Neural crest cell (in vitro differentiated cells): ENCODE results near the gene SDS. TPM values are rescaled to one million over a fixed set of nuclear protein-coding genes. Genes with fewer than 3 reads are reported as not detected.

ENCODE experiments used
- DNase-seq: peaks from one replicate; pipeline ENCODE4 v3.0.0; 2021; ENCODE audit warnings: low read depth, mixed read lengths, low spot score
- H3K27ac Mint-ChIP-seq: one replicate; pipeline ENCODE4 v1.8.0; 2021; ENCODE audit warnings: mild to moderate bottlenecking, mixed read lengths; ENCODE audit not compliant: unreplicated experiment
- H3K27me3 Mint-ChIP-seq: 2 replicates; pipeline ENCODE4 v1.8.0; 2021; ENCODE audit warnings: low read depth, mild to moderate bottlenecking, mixed read lengths
- H3K36me3 Mint-ChIP-seq: 2 replicates; pipeline ENCODE4 v1.8.0; 2021; ENCODE audit warnings: low read depth, mild to moderate bottlenecking, mixed read lengths
- H3K4me1 Mint-ChIP-seq: 2 replicates; pipeline ENCODE4 v1.8.0; 2021; ENCODE audit warnings: mixed read lengths
- H3K4me3 Mint-ChIP-seq: one replicate; pipeline ENCODE4 v1.8.0; 2021; ENCODE audit warnings: mild to moderate bottlenecking, mixed read lengths
- H3K9me3 Mint-ChIP-seq: 2 replicates; pipeline ENCODE4 v1.8.0; 2021; ENCODE audit warnings: mixed read lengths
- CTCF ChIP-seq: fragments of 200-600 bp; sonication (generic); conservative IDR thresholded peaks from 2 replicates; pipeline ENCODE4 v1.5.0; 2021; ENCODE audit warnings: antibody characterized with exemption, mild to moderate bottlenecking
- total RNA-seq: library from RNA; stranded (reverse); gene quantifications from 2 replicates; pipeline ENCODE4 v1.2.1, GENCODE V29; 2021

SDS gene
- total RNA-seq, 1 donor from 2014 or later: not detected

- no peak for DNase-seq
- peaks cover 12% of the 10 kb centered on the region for H3K4me1 Mint-ChIP-seq
- H3K36me3 Mint-ChIP-seq: no peaks in the 10 kb centered on the region
- H3K27me3 Mint-ChIP-seq: peaks cover 28% of the 10 kb centered on the region
- no peaks in the 10 kb centered on the region for H3K9me3 Mint-ChIP-seq
- no peak overlapping the region for H3K27ac Mint-ChIP-seq
- TF ChIP-seq CTCF: no peak
- H3K4me3 Mint-ChIP-seq: no peak overlapping the region
Measured at GRCh38 chr12:113425960-113426453, 22.3 kb upstream of the SDS start.

- peak; percentile 91 for TF ChIP-seq CTCF
- Mint-ChIP-seq H3K27ac (no peak overlapping the region), H3K4me3 (no peak overlapping the region), H3K9me3 (no peaks in the 10 kb centered on the region), H3K4me1 (peaks cover 12% of the 10 kb centered on the region), H3K36me3 (no peaks in the 10 kb centered on the region), H3K27me3 (peaks cover 21% of the 10 kb centered on the region)
- DNase-seq: peak; percentile 72
Measured at GRCh38 chr12:113424915-113425823, 21.5 kb upstream of the SDS start.

- peaks cover 17% of the 10 kb centered on the region for H3K27me3 Mint-ChIP-seq
- H3K4me3 Mint-ChIP-seq: no peak overlapping the region
- TF ChIP-seq CTCF: no peak
- no peaks in the 10 kb centered on the region for H3K9me3 Mint-ChIP-seq
- no peaks in the 10 kb centered on the region for H3K36me3 Mint-ChIP-seq
- no peak for DNase-seq
- H3K27ac Mint-ChIP-seq: no peak overlapping the region
- H3K4me1 Mint-ChIP-seq: peaks cover 12% of the 10 kb centered on the region
Measured at GRCh38 chr12:113424456-113424855, 20.8 kb upstream of the SDS start.

- Mint-ChIP-seq H3K36me3 (no peaks in the 10 kb centered on the region), H3K27ac (no peak overlapping the region), H3K4me1 (peaks cover 12% of the 10 kb centered on the region), H3K27me3 (peaks cover 16% of the 10 kb centered on the region), H3K4me3 (no peak overlapping the region), H3K9me3 (no peaks in the 10 kb centered on the region)
- no peak for TF ChIP-seq CTCF
- DNase-seq: no peak
Measured at GRCh38 chr12:113422886-113423669, 19.4 kb upstream of the SDS start.

- Mint-ChIP-seq H3K4me3 (peak within 1 kb of the TSS; percentile 88), H3K36me3 (no peaks in the 10 kb centered on the region), H3K27me3 (peaks cover 12% of the 10 kb centered on the region), H3K4me1 (peaks cover 12% of the 10 kb centered on the region), H3K27ac (peak within 1 kb of the TSS; percentile 95), H3K9me3 (no peaks in the 10 kb centered on the region)
- DNase-seq: peak; percentile 12
- no peak for TF ChIP-seq CTCF
Measured at GRCh38 chr12:113422030-113422885, 18.6 kb upstream of the SDS start, which contains the start of gene SDSL. Gene SDSL, plus strand, starts transcription at chr12:113422380. Its CDS starts 5,603 bp downstream, at chr12:113427983.
